ENCODE measurements around the gene SH3PXD2B. TPM values are rescaled to one million over a fixed set of nuclear protein-coding genes. Genes with fewer than 3 reads are reported as not detected.
A peak's percentile ranks its signal among the peaks of the same experiment; 100 is the strongest.

SH3PXD2B gene
- 30.7 TPM for polyA plus RNA-seq (2013, experiment 1 of 2)
- 30.3 TPM for polyA plus RNA-seq (2013, experiment 2 of 2)

- peak; percentile 74 for DNase-seq
These were observed at the start of gene SH3PXD2B for GRCh38 chr5:172454358-172455086. TSS of gene SH3PXD2B (minus strand) at chr5:172454525. CDS start at chr5:172454352, 173 bp downstream.

DNA sequence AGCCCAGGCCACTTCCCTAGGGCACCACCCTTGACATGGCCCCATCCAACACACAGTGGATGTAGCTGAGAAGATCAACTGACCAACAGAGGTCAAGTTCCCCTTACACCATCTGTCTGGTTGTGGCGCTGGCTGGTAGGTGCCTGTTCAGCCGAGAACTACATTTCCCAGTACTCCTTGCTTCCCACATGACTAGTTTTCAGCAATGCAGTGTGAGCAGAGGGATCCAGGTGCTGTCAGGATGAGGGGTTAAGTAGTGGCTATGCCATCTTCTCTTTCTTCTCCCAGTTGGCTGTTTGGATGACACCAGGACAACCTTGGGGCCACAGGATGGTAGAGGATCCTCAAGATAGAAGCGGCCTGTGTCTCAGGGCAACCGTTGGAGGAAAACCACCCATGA lies 48.6 kb upstream of the SH3PXD2B start:
- Histone ChIP-seq H3K79me2 (ENCODE audit: control insufficient read depth, insufficient read depth, low read length) (no peaks in the 10 kb centered on the region), H3K36me3 (ENCODE audit: control insufficient read depth, insufficient read depth, low read length) (no peaks in the 10 kb centered on the region), H3K4me1 (ENCODE audit: control insufficient read depth, low read depth, low read length) (no peaks in the 10 kb centered on the region), H3K79me1 (ENCODE audit: low read length) (no peaks in the 10 kb centered on the region), H3K27me3 (ENCODE audit: insufficient read depth, low read length, poor library complexity) (no peaks in the 10 kb centered on the region), H2BK5ac (ENCODE audit: low read length) (no peak overlapping the region), H3K27ac (ENCODE audit: low read depth, low read length) (no peak overlapping the region), H3K23ac (ENCODE audit: low read length) (no peak overlapping the region), H3K4me2 (ENCODE audit: low read length) (no peak overlapping the region), H3K18ac (ENCODE audit: low read length) (no peak overlapping the region), H3K4ac (ENCODE audit: low read depth, low read length) (no peak overlapping the region), H2BK15ac (replicated peaks; ENCODE audit: low read depth) (no peak overlapping the region), H3K9ac (ENCODE audit: low read length) (no peak overlapping the region), H3K4me3 (ENCODE audit: low read length) (no peak overlapping the region), H4K8ac (ENCODE audit: low read depth, low read length) (no peak overlapping the region), H3K56ac (ENCODE audit: low read length) (no peak overlapping the region), H2AK5ac (ENCODE audit: low read length) (no peak overlapping the region), H2BK120ac (ENCODE audit: low read depth, low read length) (no peak overlapping the region), H4K5ac (ENCODE audit: low read length) (no peak overlapping the region)
- WGBS (ENCODE audit: extremely low coverage, insufficient coverage, low lambda C conversion rate): no CpG with 5 or more reads among the region's 4 CpGs
- peak; percentile 68 for DNase-seq

More at GRCh38 chr5:172454358-172455086, at the start of gene SH3PXD2B:
- no peak within 1 kb of the TSS for H2BK120ac ChIP-seq (ENCODE audit: low read depth, low read length)
- H4K5ac ChIP-seq (ENCODE audit: low read length): peak within 1 kb of the TSS; percentile 88
- peak within 1 kb of the TSS; percentile 81 for H3K23ac ChIP-seq (ENCODE audit: low read length)
- H2BK5ac ChIP-seq (ENCODE audit: low read length): peak within 1 kb of the TSS; percentile 76
- H3K4me3 ChIP-seq (ENCODE audit: low read length): peak within 1 kb of the TSS; percentile 88
- no CpG with 5 or more reads among the region's 89 CpGs for WGBS (ENCODE audit: extremely low coverage, insufficient coverage, low lambda C conversion rate)
- no peaks in the 10 kb centered on the region for H3K36me3 ChIP-seq (ENCODE audit: control insufficient read depth, insufficient read depth, low read length)
- peak within 1 kb of the TSS; percentile 97 for H3K4me2 ChIP-seq (ENCODE audit: low read length)
- no peaks in the 10 kb centered on the region for H3K27me3 ChIP-seq (ENCODE audit: insufficient read depth, low read length, poor library complexity)
- H2BK15ac ChIP-seq (replicated peaks; ENCODE audit: low read depth): no peak within 1 kb of the TSS
- peaks cover 9% of the 10 kb centered on the region for H3K4me1 ChIP-seq (ENCODE audit: control insufficient read depth, low read depth, low read length)
- H3K56ac ChIP-seq (ENCODE audit: low read length): peak within 1 kb of the TSS; percentile 98
- peak within 1 kb of the TSS; percentile 96 for H2AK5ac ChIP-seq (ENCODE audit: low read length)
- H4K8ac ChIP-seq (ENCODE audit: low read depth, low read length): no peak within 1 kb of the TSS
- peak within 1 kb of the TSS; percentile 92 for H3K9ac ChIP-seq (ENCODE audit: low read length)
- peaks cover 16% of the 10 kb centered on the region for H3K79me1 ChIP-seq (ENCODE audit: low read length)
- peak within 1 kb of the TSS; percentile 95 for H3K27ac ChIP-seq (ENCODE audit: low read depth, low read length)
- peak within 1 kb of the TSS; percentile 88 for H3K4ac ChIP-seq (ENCODE audit: low read depth, low read length)
- H3K18ac ChIP-seq (ENCODE audit: low read length): peak within 1 kb of the TSS; percentile 98
- H3K79me2 ChIP-seq (ENCODE audit: control insufficient read depth, insufficient read depth, low read length): peaks cover 31% of the 10 kb centered on the region

- Histone ChIP-seq H3K79me1 (ENCODE audit: low read length) (no peaks in the 10 kb centered on the region), H3K27ac (ENCODE audit: low read depth, low read length) (no peak overlapping the region), H2BK5ac (ENCODE audit: low read length) (no peak overlapping the region), H4K8ac (ENCODE audit: low read depth, low read length) (no peak overlapping the region), H2AK5ac (ENCODE audit: low read length) (no peak overlapping the region), H2BK120ac (ENCODE audit: low read depth, low read length) (no peak overlapping the region), H3K23ac (ENCODE audit: low read length) (no peak overlapping the region), H2BK15ac (replicated peaks; ENCODE audit: low read depth) (no peak overlapping the region), H3K4ac (ENCODE audit: low read depth, low read length) (no peak overlapping the region), H3K4me2 (ENCODE audit: low read length) (no peak overlapping the region), H4K5ac (ENCODE audit: low read length) (no peak overlapping the region), H3K4me3 (ENCODE audit: low read length) (no peak overlapping the region), H3K79me2 (ENCODE audit: control insufficient read depth, insufficient read depth, low read length) (no peaks in the 10 kb centered on the region), H3K4me1 (ENCODE audit: control insufficient read depth, low read depth, low read length) (no peaks in the 10 kb centered on the region), H3K36me3 (ENCODE audit: control insufficient read depth, insufficient read depth, low read length) (no peaks in the 10 kb centered on the region), H3K18ac (ENCODE audit: low read length) (no peak overlapping the region), H3K9ac (ENCODE audit: low read length) (no peak overlapping the region), H3K56ac (ENCODE audit: low read length) (no peak overlapping the region), H3K27me3 (ENCODE audit: insufficient read depth, low read length, poor library complexity) (no peaks in the 10 kb centered on the region)
- no CpG with 5 or more reads among the region's 8 CpGs for WGBS (ENCODE audit: extremely low coverage, insufficient coverage, low lambda C conversion rate)
- DNase-seq: no peak
These were observed 48.1 kb upstream of the SH3PXD2B start for GRCh38 chr5:172502410-172502809.

DNA sequence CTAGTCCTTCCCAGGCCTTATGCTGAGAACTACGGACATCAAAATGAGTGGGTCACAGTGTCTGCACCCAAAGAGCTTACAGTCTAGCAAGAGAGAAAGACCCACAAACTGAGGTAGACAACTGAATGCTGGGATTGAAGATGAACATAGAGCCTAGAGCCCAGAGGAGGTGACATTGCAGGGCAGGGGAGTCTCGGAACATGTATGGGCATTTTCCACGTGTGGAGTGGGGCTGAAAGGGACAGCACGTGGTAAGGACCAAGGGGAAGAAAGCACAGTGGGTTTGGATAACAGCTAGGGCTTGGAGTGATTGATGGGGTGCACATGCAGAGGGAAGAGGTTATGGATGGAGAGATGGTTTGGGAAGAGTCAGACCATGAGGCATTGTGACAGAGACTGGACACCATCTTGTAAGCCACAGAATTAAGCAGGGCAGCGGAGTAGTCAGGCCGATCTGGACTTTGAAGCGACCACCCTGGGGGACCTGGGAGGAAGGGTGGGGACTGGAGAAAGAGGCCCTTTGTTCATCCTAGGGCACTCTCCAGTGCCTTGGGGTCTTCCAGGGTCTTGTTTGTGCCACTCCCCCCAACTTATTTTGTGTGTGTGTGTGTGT lies 47.5 kb upstream of the SH3PXD2B start:
- Histone ChIP-seq H3K79me2 (ENCODE audit: control insufficient read depth, insufficient read depth, low read length) (no peaks in the 10 kb centered on the region), H3K4me2 (ENCODE audit: low read length) (no peak overlapping the region), H2BK15ac (replicated peaks; ENCODE audit: low read depth) (no peak overlapping the region), H3K23ac (ENCODE audit: low read length) (no peak overlapping the region), H3K4me1 (ENCODE audit: control insufficient read depth, low read depth, low read length) (no peaks in the 10 kb centered on the region), H3K56ac (ENCODE audit: low read length) (no peak overlapping the region), H2BK120ac (ENCODE audit: low read depth, low read length) (no peak overlapping the region), H3K27ac (ENCODE audit: low read depth, low read length) (no peak overlapping the region), H4K8ac (ENCODE audit: low read depth, low read length) (no peak overlapping the region), H2AK5ac (ENCODE audit: low read length) (no peak overlapping the region), H3K79me1 (ENCODE audit: low read length) (no peaks in the 10 kb centered on the region), H4K5ac (ENCODE audit: low read length) (no peak overlapping the region), H3K18ac (ENCODE audit: low read length) (no peak overlapping the region), H3K4me3 (ENCODE audit: low read length) (no peak overlapping the region), H2BK5ac (ENCODE audit: low read length) (no peak overlapping the region), H3K36me3 (ENCODE audit: control insufficient read depth, insufficient read depth, low read length) (no peaks in the 10 kb centered on the region), H3K9ac (ENCODE audit: low read length) (no peak overlapping the region), H3K27me3 (ENCODE audit: insufficient read depth, low read length, poor library complexity) (no peaks in the 10 kb centered on the region), H3K4ac (ENCODE audit: low read depth, low read length) (no peak overlapping the region)
- DNase-seq: no peak
- no CpG with 5 or more reads among the region's 7 CpGs for whole genome bisulfite sequencing (ENCODE audit: extremely low coverage, insufficient coverage, low lambda C conversion rate)

- Histone ChIP-seq H3K27me3 (ENCODE audit: insufficient read depth, low read length, poor library complexity) (no peaks in the 10 kb centered on the region), H3K79me1 (ENCODE audit: low read length) (no peaks in the 10 kb centered on the region), H3K4me2 (ENCODE audit: low read length) (no peak overlapping the region), H3K56ac (ENCODE audit: low read length) (no peak overlapping the region), H2BK15ac (replicated peaks; ENCODE audit: low read depth) (no peak overlapping the region), H3K4me1 (ENCODE audit: control insufficient read depth, low read depth, low read length) (no peaks in the 10 kb centered on the region), H3K79me2 (ENCODE audit: control insufficient read depth, insufficient read depth, low read length) (no peaks in the 10 kb centered on the region), H3K23ac (ENCODE audit: low read length) (no peak overlapping the region), H3K36me3 (ENCODE audit: control insufficient read depth, insufficient read depth, low read length) (no peaks in the 10 kb centered on the region), H3K18ac (ENCODE audit: low read length) (no peak overlapping the region), H2BK5ac (ENCODE audit: low read length) (no peak overlapping the region), H4K8ac (ENCODE audit: low read depth, low read length) (no peak overlapping the region), H3K4me3 (ENCODE audit: low read length) (no peak overlapping the region), H3K27ac (ENCODE audit: low read depth, low read length) (no peak overlapping the region), H4K5ac (ENCODE audit: low read length) (no peak overlapping the region), H3K4ac (ENCODE audit: low read depth, low read length) (no peak overlapping the region), H2BK120ac (ENCODE audit: low read depth, low read length) (no peak overlapping the region), H2AK5ac (ENCODE audit: low read length) (no peak overlapping the region), H3K9ac (ENCODE audit: low read length) (no peak overlapping the region)
- WGBS (ENCODE audit: extremely low coverage, insufficient coverage, low lambda C conversion rate): no CpG with 5 or more reads among the region's 2 CpGs
- DNase-seq: no peak
These were observed 45.0 kb upstream of the SH3PXD2B start for GRCh38 chr5:172499287-172499686.
